ENCODE data around the gene GPR179. TPM values are rescaled to one million over a fixed set of nuclear protein-coding genes. Genes with fewer than 3 reads are reported as not detected.
A peak's percentile ranks its signal among the peaks of the same experiment; 100 is the strongest.

GPR179 gene
- total RNA-seq, 1 experiment from 2014 or later, result 0.03 TPM

DNA sequence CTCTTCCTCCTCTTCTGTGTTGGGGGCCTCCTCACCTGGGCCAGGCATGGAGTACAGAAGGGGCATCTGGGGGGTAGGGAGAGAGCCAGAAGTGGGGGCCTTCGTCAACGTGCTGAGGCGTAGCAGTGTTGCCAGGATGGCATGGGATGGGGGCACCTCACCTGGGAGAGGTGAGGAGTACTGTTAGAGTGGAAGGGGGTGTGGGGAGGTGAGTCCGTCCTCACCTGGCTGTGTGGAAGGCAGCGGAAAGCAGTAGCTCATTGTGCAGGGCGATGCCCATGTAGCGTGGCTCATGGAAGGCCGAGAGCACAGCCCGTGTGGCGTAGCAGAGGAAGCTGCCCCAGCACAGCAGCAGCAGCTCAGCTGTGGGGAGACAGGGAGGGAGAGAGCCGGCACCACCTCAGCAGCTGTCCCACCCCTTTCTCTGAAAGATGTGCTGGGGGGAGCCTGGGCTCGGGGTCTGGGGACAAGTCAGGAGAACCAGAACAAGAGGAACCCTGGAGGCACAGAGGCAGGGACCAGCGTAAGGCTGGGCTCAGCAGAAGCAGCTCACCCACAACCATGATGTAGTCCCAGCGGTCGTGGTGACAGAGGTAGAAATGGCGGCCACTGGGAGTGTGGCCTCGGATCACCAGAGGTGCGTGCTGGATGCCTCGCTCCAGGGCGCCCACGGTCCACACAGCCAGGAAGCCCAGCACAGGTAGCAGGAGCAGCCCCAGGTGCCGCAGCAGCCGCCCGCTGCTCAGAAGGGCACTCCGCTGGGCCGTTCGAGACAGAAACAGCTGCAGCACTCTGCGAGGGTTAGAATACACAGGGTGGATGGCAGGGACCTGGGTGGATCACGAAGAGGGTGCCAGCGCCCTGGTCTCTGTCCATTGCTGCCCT lies 9.0 kb downstream of the GPR179 start:
- H3K4me3 ChIP-seq (ENCODE audit: low read depth in 2 of 2, low read length in 2 of 2), result no peak overlapping the region
- POLR2A ChIA-PET, result interaction anchor here (0.6 kb wide), 1 partner anchor 223 kb away, joined by 7 read pairs; no protein-coding TSS in a partner anchor
- no peaks in the 10 kb centered on the region for H3K4me1 ChIP-seq (ENCODE audit: control insufficient read depth, insufficient read depth, low read length)
- CTCF ChIA-PET, result interaction anchor here (0.6 to 0.7 kb wide), 2 partner anchors 46 to 77 kb away, joined by 3 read pairs; no protein-coding TSS in a partner anchor
- BruUV-seq (replicated peaks), result no TSS peak
- H3K27ac ChIP-seq (ENCODE audit: low read length), result no peak overlapping the region
- H3K9me3 ChIP-seq (ENCODE audit: control insufficient read depth, insufficient read depth, low read depth, low read length), result no peaks in the 10 kb centered on the region
- DNase-seq (ENCODE audit: low read depth, low spot score) (no peak), ATAC-seq (no peak)
- intact Hi-C loops (cut with micrococcal nuclease; ENCODE audit: unreplicated experiment) (no loop called here), in situ Hi-C loops (cut with HindIII; ENCODE audit: low pct_unique_long_range_greater_than_20kb, low sequenced_read_pairs) (no loop called here)
- H3K36me3 ChIP-seq (ENCODE audit: control insufficient read depth, insufficient read depth, low read length), result no peaks in the 10 kb centered on the region
- TF ChIP-seq TCF7L2 (IDR thresholded peaks at IDR 0.05; ENCODE audit: low read depth, low read length), result no peak
- no peaks in the 10 kb centered on the region for H3K27me3 ChIP-seq (ENCODE audit: control insufficient read depth, insufficient read depth, low read length)

DNA sequence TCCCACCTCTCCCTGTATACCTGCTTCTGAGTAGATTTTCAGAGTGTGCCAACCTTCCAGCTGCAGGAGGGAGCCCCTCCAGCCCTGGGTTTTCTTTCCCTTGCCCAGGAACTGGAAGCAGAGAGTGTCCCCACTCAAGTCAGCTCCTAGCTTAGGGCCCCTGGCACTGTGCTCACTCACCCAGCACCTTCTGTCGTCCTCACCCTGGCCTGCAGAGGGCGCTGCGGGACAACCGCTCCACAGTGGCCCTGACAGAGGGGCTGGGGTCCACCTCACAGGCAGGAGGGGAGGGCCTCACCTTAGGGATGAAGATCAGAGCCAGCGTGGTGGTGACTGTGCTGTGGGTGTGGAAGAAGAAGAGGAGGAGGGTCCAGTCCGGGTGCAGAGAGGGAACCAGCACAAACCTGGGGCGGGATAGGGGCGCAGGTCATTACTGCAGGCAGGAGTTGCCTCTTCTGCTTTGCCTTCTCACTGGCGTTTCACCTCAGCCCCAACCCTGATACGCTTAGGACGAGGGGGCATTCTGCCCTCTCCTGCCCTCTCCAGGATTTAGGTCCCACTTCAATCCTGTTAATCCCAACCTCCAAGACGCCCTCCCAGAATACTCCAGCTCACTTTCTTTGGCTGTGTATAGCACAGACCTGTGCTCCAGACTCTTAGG lies 10.0 kb downstream of the GPR179 start:
- Histone ChIP-seq H3K9me3 (ENCODE audit: control insufficient read depth, insufficient read depth, low read depth, low read length) (no peaks in the 10 kb centered on the region), H3K4me1 (ENCODE audit: control insufficient read depth, insufficient read depth, low read length) (no peaks in the 10 kb centered on the region), H3K4me3 (ENCODE audit: low read depth in 2 of 2, low read length in 2 of 2) (no peak overlapping the region), H3K27me3 (ENCODE audit: control insufficient read depth, insufficient read depth, low read length) (no peaks in the 10 kb centered on the region), H3K36me3 (ENCODE audit: control insufficient read depth, insufficient read depth, low read length) (no peaks in the 10 kb centered on the region), H3K27ac (ENCODE audit: low read length) (no peak overlapping the region)
- no peak for TF ChIP-seq POLR2AphosphoS5 (IDR thresholded peaks at IDR 0.05; ENCODE audit: low read depth, low read length)
- TF ChIP-seq, protein P1, sequence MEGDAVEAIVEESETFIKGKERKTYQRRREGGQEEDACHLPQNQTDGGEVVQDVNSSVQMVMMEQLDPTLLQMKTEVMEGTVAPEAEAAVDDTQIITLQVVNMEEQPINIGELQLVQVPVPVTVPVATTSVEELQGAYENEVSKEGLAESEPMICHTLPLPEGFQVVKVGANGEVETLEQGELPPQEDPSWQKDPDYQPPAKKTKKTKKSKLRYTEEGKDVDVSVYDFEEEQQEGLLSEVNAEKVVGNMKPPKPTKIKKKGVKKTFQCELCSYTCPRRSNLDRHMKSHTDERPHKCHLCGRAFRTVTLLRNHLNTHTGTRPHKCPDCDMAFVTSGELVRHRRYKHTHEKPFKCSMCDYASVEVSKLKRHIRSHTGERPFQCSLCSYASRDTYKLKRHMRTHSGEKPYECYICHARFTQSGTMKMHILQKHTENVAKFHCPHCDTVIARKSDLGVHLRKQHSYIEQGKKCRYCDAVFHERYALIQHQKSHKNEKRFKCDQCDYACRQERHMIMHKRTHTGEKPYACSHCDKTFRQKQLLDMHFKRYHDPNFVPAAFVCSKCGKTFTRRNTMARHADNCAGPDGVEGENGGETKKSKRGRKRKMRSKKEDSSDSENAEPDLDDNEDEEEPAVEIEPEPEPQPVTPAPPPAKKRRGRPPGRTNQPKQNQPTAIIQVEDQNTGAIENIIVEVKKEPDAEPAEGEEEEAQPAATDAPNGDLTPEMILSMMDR (IDR thresholded peaks at IDR 0.05), result peak; percentile 77
- DNase-seq (ENCODE audit: low read depth, low spot score) (no peak), ATAC-seq (peak; percentile 78; the same call in 1 of the 2 replicates)
- no TSS peak for BruUV-seq (replicated peaks)
- in situ Hi-C loops (cut with HindIII; ENCODE audit: low pct_unique_long_range_greater_than_20kb, low sequenced_read_pairs), result no loop called here
- POLR2A ChIA-PET, result interaction anchor here (0.5 to 0.6 kb wide), 2 partner anchors 75 to 224 kb away, joined by 6 to 7 read pairs; no protein-coding TSS in a partner anchor
- intact Hi-C loops (cut with micrococcal nuclease; ENCODE audit: unreplicated experiment), result no loop called here
- CTCF ChIA-PET, result interaction anchor here (0.6 to 0.7 kb wide), 2 partner anchors 14 to 18 kb away, joined by 3 to 4 read pairs; partner anchors contain the start of gene SOCS7

DNA sequence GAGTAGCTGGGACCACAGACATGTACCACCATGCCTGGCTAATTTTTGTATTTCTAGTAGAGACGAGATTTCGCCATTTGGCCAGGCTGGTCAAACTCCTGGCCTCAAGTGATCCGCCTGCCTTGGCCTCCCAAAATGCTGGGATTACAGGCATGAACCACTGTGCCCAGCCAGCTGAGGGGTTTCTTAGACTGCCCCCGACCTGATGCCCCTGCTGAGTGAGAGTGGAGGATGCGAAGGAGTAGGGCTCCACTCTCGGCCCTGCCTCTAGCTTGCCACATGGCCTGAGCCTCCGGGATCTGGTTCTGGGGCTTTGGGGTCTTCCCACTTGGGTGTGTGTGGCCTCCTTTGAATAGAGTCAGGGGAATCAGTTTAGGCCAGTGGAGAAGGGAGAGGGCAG lies 11.0 kb downstream of the GPR179 start:
- intact Hi-C loops (cut with micrococcal nuclease; ENCODE audit: unreplicated experiment), result no loop called here
- DNase-seq (ENCODE audit: low read depth, low spot score), result no peak

More for the DNA sequence above, 11.0 kb downstream of the GPR179 start:
- no peak for TF ChIP-seq POLR2AphosphoS5 (IDR thresholded peaks at IDR 0.05; ENCODE audit: low read depth, low read length)
- TF ChIP-seq SIN3A (IDR thresholded peaks at IDR 0.05; ENCODE audit: borderline replicate concordance, insufficient read depth, low read depth, low read length), result no peak
- TF ChIP-seq, protein P1 (IDR thresholded peaks at IDR 0.05), result no peak
- TF ChIP-seq, protein P2, sequence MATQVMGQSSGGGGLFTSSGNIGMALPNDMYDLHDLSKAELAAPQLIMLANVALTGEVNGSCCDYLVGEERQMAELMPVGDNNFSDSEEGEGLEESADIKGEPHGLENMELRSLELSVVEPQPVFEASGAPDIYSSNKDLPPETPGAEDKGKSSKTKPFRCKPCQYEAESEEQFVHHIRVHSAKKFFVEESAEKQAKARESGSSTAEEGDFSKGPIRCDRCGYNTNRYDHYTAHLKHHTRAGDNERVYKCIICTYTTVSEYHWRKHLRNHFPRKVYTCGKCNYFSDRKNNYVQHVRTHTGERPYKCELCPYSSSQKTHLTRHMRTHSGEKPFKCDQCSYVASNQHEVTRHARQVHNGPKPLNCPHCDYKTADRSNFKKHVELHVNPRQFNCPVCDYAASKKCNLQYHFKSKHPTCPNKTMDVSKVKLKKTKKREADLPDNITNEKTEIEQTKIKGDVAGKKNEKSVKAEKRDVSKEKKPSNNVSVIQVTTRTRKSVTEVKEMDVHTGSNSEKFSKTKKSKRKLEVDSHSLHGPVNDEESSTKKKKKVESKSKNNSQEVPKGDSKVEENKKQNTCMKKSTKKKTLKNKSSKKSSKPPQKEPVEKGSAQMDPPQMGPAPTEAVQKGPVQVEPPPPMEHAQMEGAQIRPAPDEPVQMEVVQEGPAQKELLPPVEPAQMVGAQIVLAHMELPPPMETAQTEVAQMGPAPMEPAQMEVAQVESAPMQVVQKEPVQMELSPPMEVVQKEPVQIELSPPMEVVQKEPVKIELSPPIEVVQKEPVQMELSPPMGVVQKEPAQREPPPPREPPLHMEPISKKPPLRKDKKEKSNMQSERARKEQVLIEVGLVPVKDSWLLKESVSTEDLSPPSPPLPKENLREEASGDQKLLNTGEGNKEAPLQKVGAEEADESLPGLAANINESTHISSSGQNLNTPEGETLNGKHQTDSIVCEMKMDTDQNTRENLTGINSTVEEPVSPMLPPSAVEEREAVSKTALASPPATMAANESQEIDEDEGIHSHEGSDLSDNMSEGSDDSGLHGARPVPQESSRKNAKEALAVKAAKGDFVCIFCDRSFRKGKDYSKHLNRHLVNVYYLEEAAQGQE (IDR thresholded peaks at IDR 0.05; ENCODE audit: insufficient read depth in 1 of 2, low read depth in 2 of 2, low read length in 1 of 2), result no peak
- TF ChIP-seq TCF7L2 (IDR thresholded peaks at IDR 0.05; ENCODE audit: low read depth, low read length), result no peak
- ATAC-seq, result no peak
- H3K4me3 ChIP-seq (ENCODE audit: low read depth in 2 of 2, low read length in 2 of 2), result no peak overlapping the region
- ChIA-PET POLR2A (no interaction called here), CTCF (no interaction called here)
- no peaks in the 10 kb centered on the region for H3K9me3 ChIP-seq (ENCODE audit: control insufficient read depth, insufficient read depth, low read depth, low read length)
- in situ Hi-C loops (cut with HindIII; ENCODE audit: low pct_unique_long_range_greater_than_20kb, low sequenced_read_pairs), result no loop called here
- H3K4me1 ChIP-seq (ENCODE audit: control insufficient read depth, insufficient read depth, low read length), result no peaks in the 10 kb centered on the region
- no peaks in the 10 kb centered on the region for H3K27me3 ChIP-seq (ENCODE audit: control insufficient read depth, insufficient read depth, low read length)
- H3K36me3 ChIP-seq (ENCODE audit: control insufficient read depth, insufficient read depth, low read length), result no peaks in the 10 kb centered on the region
- no peak overlapping the region for H3K27ac ChIP-seq (ENCODE audit: low read length)
- BruUV-seq (replicated peaks), result no TSS peak
